A549 (cell line): ENCODE results near the gene TAMM41. TPM values are rescaled to one million over a fixed set of nuclear protein-coding genes. Genes with fewer than 3 reads are reported as not detected.

Experiments
- ATAC-seq, 2 experiments: fragments of 200-7000 bp in 1 of 2; fragments of >200 bp in 1 of 2; cut with Nextera tagmentation in 1 of 2; cut with Tn5 transposase in 1 of 2; 3 replicates each; pipeline versions ENCODE4 v1.8.0 to v1.9.1; 2018 to 2020; ENCODE audit warnings: mild to moderate bottlenecking in 1 of 2, moderate library complexity in 1 of 2
- CTCF ChIA-PET: fragments of 300-600 bp; sonication (Branson Sonifier 250); formaldehyde crosslinking; extraction: SDS; loops from one replicate; lab custom pipeline; 2021; ENCODE audit warnings: antibody characterized with exemption, inconsistent platforms; lab: Yijun Ruan, JAX
- POLR2A ChIA-PET: fragments of 350-600 bp; formaldehyde crosslinking; extraction: SDS; loops from one replicate; lab custom pipeline; 2021; ENCODE audit warnings: antibody characterized with exemption, inconsistent platforms; lab: Yijun Ruan, JAX
- DNase-seq, 2 experiments: peaks; one replicate each; pipeline versions ENCODE4 v3.0.0 to v3.0.0-alpha.2; 2011 to 2016; ENCODE audit warnings: low read depth in 1 of 2, low spot score in 1 of 2
- FAIRE-seq: peaks from 2 replicates; lab custom pipeline; 2011; peaks lifted over from hg19 to GRCh38; lab: Jason Lieb, UNC
- H3K27ac ChIP-seq, 2 experiments: fragments of >200 bp; sonication (Bioruptor Twin); formaldehyde crosslinking; 3 replicates each; pipeline ENCODE4 v1.5.1; 2016 to 2017
- H3K4me1 ChIP-seq: fragments of >200 bp; sonication (Bioruptor Twin); formaldehyde crosslinking; 3 replicates; pipeline ENCODE4 v1.6.1; 2016
- H3K4me2 ChIP-seq: fragments of >200 bp; sonication (Bioruptor Twin); formaldehyde crosslinking; 3 replicates; pipeline ENCODE4 v1.6.1; 2016
- H3K4me3 ChIP-seq: fragments of >200 bp; sonication (Bioruptor Twin); formaldehyde crosslinking; 3 replicates; pipeline ENCODE4 v1.5.1; 2016
- H3K9me3 ChIP-seq: fragments of >200 bp; sonication (Bioruptor Twin); formaldehyde crosslinking; 3 replicates; pipeline ENCODE4 v1.6.1; 2016
- CHD2 ChIP-seq: fragments of 150-350 bp; IDR thresholded peaks from 2 replicates; pipeline ENCODE4 v1.6.1; 2014; ENCODE audit warnings: low read length; ENCODE audit not compliant: partially characterized antibody
- HEYL ChIP-seq: fragments of 250-450 bp; sonication (Bioruptor Pico); IDR thresholded peaks from 2 replicates; pipeline ENCODE4 v1.8.0; 2021; ENCODE audit warnings: mild to moderate bottlenecking, moderate library complexity
- HOXB5 ChIP-seq: fragments of 250-450 bp; sonication (Bioruptor Pico); IDR thresholded peaks from 2 replicates; pipeline ENCODE4 v1.5.0; 2020; ENCODE audit warnings: mild to moderate bottlenecking, moderate library complexity
- PHF8 ChIP-seq: fragments of 200-600 bp; sonication (generic); IDR thresholded peaks from 2 replicates; pipeline ENCODE4 v1.6.1; 2016; ENCODE audit warnings: low read depth, mild to moderate bottlenecking, antibody characterized with exemption, moderate library complexity, borderline replicate concordance
- POLR2A ChIP-seq: IDR thresholded peaks from 2 replicates; pipeline ENCODE4 v1.6.1; 2012; ENCODE audit warnings: mild to moderate bottlenecking, low read length
- RARB ChIP-seq: fragments of 250-450 bp; sonication (Bioruptor Pico); IDR thresholded peaks from 2 replicates; pipeline ENCODE4 v1.8.0; 2021; ENCODE audit warnings: mild to moderate bottlenecking, moderate library complexity
- ZC3H11A ChIP-seq: fragments of 450-650 bp; IDR thresholded peaks from 2 replicates; pipeline ENCODE4 v1.6.1; 2014; ENCODE audit warnings: antibody characterized with exemption, mild to moderate bottlenecking
- ZNF302 ChIP-seq: fragments of 250-450 bp; sonication (Bioruptor Pico); IDR thresholded peaks from 2 replicates; pipeline ENCODE4 v1.9.0; 2021; ENCODE audit warnings: inconsistent platforms, mild to moderate bottlenecking, moderate library complexity
- WGBS: methylation state at CpG from one replicate; pipeline ENCODE4 v1.1.6; 2017; ENCODE audit errors: missing lambda C conversion rate; 5-methylcytosine and 5-hydroxymethylcytosine counted together
- polyA plus RNA-seq, 4 experiments: library from polyadenylated mRNA; depleted of rRNA in 3 of 4; stranded (reverse); fragments of >200 nt; fragmentation: RNase III in 1 of 4; extraction: RNeasy Plus Mini Kit Qiagen cat#74134 plus additional on column Dnase treatment in 1 of 4; gene quantifications; 2 replicates in 3 of 4; 3 replicates in 1 of 4; pipeline ENCODE4 v1.2.3, GENCODE V29; 2011 to 2017
- TF ChIP-seq, protein P1 (sequence below): fragments of 200-600 bp; sonication (generic); IDR thresholded peaks from 2 replicates; pipeline ENCODE4 v1.6.1; 2016; ENCODE audit warnings: antibody characterized with exemption, mild to moderate bottlenecking, moderate library complexity
- TF ChIP-seq, protein P2 (sequence below): IDR thresholded peaks from 2 replicates; pipeline ENCODE4 v1.6.1; 2012; ENCODE audit warnings: low read depth, borderline replicate concordance
- TF ChIP-seq, protein P3 (sequence below): fragments of 450-650 bp; IDR thresholded peaks from 2 replicates; pipeline ENCODE4 v1.6.1; 2014; ENCODE audit warnings: antibody characterized with exemption
- TF ChIP-seq, protein P4 (sequence below): fragments of >200 bp; sonication (Bioruptor Twin); formaldehyde crosslinking; IDR thresholded peaks from 3 replicates; pipeline ENCODE4 v1.6.1; 2016
- TF ChIP-seq, protein P5 (sequence below): fragments of >200 bp; sonication (Bioruptor Twin); formaldehyde crosslinking; IDR thresholded peaks from 2 replicates; pipeline ENCODE4 v1.6.1; 2016

Gene TAMM41
- polyA plus RNA-seq, 2 of the 4 experiments (the other 2 are of a cell fraction), result 16.1 to 17.5 TPM

DNA sequence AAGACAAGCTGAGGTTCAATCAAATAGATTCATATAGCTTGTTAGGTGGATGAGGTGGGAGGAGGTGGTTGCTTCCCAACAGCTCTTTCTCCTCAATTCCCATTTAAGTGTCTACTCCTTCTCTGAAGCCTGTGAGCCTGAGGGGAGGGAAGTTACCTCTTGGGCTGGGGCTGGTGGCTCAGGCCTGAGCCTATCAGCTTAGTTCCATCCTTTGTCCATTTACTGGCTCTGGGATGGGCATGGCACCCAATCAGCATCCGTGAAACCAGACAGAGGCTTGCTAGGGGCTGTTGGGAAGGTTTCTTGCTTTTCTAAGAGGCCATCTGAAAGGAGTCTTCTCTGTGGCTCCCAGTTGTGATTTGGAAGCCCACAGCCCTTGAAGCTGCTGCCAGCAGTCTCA, 57.3 kb downstream of the TAMM41 start (continued):
- TF ChIP-seq, protein P1, sequence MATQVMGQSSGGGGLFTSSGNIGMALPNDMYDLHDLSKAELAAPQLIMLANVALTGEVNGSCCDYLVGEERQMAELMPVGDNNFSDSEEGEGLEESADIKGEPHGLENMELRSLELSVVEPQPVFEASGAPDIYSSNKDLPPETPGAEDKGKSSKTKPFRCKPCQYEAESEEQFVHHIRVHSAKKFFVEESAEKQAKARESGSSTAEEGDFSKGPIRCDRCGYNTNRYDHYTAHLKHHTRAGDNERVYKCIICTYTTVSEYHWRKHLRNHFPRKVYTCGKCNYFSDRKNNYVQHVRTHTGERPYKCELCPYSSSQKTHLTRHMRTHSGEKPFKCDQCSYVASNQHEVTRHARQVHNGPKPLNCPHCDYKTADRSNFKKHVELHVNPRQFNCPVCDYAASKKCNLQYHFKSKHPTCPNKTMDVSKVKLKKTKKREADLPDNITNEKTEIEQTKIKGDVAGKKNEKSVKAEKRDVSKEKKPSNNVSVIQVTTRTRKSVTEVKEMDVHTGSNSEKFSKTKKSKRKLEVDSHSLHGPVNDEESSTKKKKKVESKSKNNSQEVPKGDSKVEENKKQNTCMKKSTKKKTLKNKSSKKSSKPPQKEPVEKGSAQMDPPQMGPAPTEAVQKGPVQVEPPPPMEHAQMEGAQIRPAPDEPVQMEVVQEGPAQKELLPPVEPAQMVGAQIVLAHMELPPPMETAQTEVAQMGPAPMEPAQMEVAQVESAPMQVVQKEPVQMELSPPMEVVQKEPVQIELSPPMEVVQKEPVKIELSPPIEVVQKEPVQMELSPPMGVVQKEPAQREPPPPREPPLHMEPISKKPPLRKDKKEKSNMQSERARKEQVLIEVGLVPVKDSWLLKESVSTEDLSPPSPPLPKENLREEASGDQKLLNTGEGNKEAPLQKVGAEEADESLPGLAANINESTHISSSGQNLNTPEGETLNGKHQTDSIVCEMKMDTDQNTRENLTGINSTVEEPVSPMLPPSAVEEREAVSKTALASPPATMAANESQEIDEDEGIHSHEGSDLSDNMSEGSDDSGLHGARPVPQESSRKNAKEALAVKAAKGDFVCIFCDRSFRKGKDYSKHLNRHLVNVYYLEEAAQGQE, result no peak
- TF ChIP-seq, protein P2, sequence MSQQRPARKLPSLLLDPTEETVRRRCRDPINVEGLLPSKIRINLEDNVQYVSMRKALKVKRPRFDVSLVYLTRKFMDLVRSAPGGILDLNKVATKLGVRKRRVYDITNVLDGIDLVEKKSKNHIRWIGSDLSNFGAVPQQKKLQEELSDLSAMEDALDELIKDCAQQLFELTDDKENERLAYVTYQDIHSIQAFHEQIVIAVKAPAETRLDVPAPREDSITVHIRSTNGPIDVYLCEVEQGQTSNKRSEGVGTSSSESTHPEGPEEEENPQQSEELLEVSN, result no peak
- TF ChIP-seq, protein P3, sequence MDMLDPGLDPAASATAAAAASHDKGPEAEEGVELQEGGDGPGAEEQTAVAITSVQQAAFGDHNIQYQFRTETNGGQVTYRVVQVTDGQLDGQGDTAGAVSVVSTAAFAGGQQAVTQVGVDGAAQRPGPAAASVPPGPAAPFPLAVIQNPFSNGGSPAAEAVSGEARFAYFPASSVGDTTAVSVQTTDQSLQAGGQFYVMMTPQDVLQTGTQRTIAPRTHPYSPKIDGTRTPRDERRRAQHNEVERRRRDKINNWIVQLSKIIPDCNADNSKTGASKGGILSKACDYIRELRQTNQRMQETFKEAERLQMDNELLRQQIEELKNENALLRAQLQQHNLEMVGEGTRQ, result no peak
- TF ChIP-seq ZNF302, result no peak
- TF ChIP-seq CHD2, result no peak
- TF ChIP-seq, protein P4, sequence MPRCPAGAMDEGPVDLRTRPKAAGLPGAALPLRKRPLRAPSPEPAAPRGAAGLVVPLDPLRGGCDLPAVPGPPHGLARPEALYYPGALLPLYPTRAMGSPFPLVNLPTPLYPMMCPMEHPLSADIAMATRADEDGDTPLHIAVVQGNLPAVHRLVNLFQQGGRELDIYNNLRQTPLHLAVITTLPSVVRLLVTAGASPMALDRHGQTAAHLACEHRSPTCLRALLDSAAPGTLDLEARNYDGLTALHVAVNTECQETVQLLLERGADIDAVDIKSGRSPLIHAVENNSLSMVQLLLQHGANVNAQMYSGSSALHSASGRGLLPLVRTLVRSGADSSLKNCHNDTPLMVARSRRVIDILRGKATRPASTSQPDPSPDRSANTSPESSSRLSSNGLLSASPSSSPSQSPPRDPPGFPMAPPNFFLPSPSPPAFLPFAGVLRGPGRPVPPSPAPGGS, result no peak

DNA sequence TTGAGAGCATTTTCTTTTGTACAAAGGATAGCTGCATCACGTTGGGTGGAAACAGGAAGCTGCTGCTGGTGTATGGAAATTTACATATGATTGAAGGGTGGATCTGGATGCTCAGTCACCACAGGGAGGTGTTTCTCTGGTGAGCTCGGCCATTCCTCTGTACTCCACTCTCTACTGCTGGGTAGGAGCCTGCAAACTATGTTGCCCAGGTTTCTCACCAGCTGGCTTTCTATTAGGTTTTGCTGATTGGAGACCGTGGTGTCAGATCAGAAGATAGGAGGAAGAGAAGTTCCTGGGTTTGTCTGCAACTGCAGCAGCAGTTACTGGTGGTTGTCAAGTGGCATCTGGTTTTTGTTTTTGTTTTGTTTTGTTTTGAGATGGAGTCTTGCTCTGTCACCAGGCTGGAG, 61.7 kb downstream of the TAMM41 start:
- DNase-seq (no peak), ATAC-seq (peak; percentile 17 to 53; a peak in 2 of 6 replicates), FAIRE-seq (no peak)
- no peak overlapping the region for H3K27ac ChIP-seq
- ChIA-PET CTCF (interaction anchor here (0.7 kb wide), 1 partner anchor 27 kb away, joined by 5 read pairs; no protein-coding TSS in a partner anchor), POLR2A (no interaction called here)
- no peak for TF ChIP-seq POLR2A
- no peak for TF ChIP-seq CHD2
- TF ChIP-seq ZC3H11A, result no peak
- no peak for TF ChIP-seq RARB (CRISPR knock-in tag)
- TF ChIP-seq HEYL (CRISPR knock-in tag), result no peak
- no peak for TF ChIP-seq HOXB5 (CRISPR knock-in tag)
- TF ChIP-seq, protein P1, result no peak
- TF ChIP-seq PHF8, result no peak
- TF ChIP-seq, protein P5, sequence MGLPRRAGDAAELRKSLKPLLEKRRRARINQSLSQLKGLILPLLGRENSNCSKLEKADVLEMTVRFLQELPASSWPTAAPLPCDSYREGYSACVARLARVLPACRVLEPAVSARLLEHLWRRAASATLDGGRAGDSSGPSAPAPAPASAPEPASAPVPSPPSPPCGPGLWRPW, result no peak
- TF ChIP-seq ZNF302, result no peak
- no peak overlapping the region for H3K4me3 ChIP-seq
- H3K4me1 ChIP-seq, result no peaks in the 10 kb centered on the region
- no peaks in the 10 kb centered on the region for H3K9me3 ChIP-seq
- WGBS, result 68% methylated on average over 3 of the region's 3 CpGs
- H3K4me2 ChIP-seq, result no peak overlapping the region
